NCI-H446 treated with DMSO at 0.1 percent for 48 hours (cell line): ENCODE results near the gene VEPH1.

Experiments
- DNase-seq: peaks from one replicate; lab custom pipeline; 2025; lab: John Stamatoyannopoulos, UW

VEPH1 gene

DNA sequence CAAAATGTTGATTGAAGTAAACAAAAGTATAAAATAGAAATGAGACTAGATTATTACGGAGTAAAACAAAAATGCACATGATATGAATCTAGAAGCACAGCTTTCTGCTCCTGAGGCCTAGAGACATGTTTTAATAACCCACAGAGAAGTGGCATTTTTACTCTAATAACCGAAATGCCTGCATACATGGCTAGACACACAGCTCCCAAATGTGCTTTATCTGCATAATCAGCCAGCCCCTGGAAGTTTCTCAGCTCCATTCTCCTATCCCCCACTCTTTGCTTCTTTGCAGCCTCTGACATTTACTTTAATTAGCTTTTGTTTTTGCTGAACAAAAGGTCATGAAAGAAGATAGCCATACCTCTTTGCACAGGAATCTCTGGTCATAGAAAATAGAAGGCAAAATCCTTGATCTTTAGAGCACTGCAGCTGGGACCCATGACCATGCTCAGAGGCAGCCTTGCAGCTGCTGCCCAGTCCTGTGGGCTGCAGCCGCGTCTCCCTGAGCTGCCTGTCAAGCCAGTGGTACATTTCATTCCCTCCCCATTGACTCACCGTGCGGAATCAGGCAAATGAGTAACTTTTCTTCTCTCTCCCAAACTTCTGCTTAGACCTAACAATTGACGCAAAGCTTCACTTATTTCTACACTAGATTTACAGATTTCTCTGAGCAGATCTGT is at the start of gene VEPH1:
VEPH1 (minus strand) TSS at position 501 of the 680 bp plus-strand sequence. CDS start 8,067 bp downstream, outside the sequence.
- DNase-seq = no peak

GRCh38 chr3:157551961-157552360 is 48.7 kb upstream of the VEPH1 start:
- DNase-seq = no peak

DNA sequence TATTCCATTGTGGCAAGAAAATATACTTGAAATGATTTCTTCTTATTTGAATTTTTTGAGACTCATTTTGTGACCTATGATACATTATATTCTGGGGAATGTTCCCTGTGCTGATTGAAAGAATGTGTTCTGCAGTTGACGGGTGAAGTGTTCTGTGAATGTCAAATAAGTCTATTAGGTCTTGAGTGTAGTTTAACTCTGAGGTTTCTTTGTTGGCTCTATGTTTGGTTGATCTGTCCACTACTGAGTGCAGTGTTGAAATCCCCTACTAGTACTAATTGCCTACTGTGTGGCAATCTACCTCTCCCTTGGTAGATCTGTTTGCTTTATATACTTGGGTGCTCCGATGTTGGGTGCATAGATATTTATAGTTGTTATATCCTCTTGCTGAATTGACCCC is 46.3 kb upstream of the VEPH1 start:
- DNase-seq = no peak

DNA sequence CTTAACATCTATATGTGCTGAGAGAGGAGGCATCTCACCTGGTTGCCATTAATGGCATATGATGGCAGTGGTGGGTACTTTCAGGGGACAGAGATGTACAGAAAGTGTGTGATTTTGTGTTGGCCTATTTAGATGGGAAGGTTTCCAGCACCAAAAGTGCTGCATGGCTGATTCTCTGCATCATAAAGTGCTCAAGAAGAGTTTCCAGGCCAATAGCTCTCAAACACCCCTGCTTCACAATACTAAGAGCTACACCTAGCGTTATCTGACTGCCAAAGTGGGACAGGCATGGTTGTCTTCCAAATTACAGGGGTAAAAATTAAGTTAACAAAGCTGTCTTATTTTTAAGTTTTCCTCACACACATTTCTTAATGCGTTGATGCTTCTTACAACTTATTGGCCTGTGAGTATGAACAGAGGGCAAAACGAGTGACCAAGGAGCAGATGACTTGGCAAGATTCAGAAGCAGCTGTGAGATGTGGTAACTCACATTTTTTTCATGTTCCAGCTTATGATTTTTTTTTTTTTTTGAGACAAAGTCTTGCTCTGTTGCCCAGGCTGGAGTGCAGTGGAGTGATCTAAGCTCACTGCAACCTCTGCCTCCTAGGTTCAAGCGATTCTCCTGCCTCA is 41.4 kb upstream of the VEPH1 start:
- DNase-seq = no peak

DNA sequence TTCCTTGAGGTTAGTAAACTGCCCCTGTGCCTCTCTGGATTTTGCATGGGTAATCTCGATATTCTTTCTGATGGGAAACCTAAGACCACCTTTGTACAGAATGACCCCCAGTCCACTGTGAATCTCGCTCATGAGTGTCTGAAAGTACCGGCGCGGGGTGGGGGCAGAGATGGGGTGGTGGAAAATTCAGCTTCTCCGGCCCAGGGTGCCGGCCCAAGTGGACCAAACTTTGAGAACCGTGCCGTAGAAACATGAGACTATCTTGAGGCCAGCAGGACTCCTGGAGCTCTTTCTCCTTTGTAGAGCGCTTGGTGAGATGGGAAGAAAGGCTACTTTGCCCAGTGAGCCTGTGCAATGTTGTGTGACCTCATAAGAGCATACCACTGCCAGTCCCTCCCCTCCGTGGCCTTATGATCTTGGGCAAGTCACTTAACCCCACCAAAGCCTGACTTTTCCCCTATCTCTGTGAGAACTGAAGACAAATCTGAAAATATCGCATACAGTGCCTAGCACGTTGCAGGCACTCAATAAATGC is 40.4 kb upstream of the VEPH1 start:
- no peak for DNase-seq

GRCh38 chr3:157542711-157543500 is 39.7 kb upstream of the VEPH1 start:
- no peak for DNase-seq

GRCh38 chr3:157541506-157542236 is 38.5 kb upstream of the VEPH1 start:
- DNase-seq = no peak

GRCh38 chr3:157540656-157541055 is 37.4 kb upstream of the VEPH1 start:
- no peak for DNase-seq

DNA sequence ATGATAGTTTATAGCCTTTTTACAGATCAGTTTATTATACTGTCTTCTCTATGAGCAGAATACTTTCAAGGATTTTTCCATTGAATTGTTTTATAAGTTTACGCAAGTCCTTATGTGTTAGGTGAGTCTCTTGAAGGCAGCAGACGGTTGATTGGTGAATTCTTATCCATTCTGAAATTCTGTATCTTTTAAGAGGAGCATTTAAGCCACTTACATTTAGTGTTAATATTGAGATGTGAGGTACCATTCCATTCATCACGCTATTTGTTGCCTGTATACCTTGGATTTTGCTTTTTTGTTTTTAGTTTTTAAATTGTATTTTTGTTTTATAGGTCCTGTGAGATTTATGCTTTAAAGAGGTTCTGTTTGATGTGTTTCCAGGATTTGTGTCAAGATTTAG is 32.5 kb upstream of the VEPH1 start:
- no peak for DNase-seq

DNA sequence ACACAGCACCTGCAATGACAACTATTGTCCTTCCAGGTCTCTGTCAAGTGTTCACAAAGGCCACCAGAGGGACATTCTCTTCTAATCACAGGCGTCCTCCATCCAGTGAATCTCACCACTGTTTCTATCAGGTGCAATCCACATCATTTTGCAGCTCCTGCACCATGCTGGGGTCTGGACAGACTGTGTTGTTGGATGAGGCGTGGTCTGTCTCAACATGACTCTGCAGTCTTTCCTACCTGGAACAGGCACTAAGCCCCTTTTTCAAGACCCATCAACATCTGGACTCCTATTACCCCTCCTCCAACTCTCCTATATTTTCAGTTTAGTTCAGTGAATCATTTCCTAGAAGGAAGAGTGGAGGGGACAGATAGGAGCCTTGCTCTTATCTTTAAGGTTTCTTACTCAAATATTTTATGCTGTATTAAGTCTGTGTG is 31.5 kb upstream of the VEPH1 start:
- DNase-seq = no peak

GRCh38 chr3:157533298-157534070 is 30.3 kb upstream of the VEPH1 start:
- DNase-seq = no peak

DNA sequence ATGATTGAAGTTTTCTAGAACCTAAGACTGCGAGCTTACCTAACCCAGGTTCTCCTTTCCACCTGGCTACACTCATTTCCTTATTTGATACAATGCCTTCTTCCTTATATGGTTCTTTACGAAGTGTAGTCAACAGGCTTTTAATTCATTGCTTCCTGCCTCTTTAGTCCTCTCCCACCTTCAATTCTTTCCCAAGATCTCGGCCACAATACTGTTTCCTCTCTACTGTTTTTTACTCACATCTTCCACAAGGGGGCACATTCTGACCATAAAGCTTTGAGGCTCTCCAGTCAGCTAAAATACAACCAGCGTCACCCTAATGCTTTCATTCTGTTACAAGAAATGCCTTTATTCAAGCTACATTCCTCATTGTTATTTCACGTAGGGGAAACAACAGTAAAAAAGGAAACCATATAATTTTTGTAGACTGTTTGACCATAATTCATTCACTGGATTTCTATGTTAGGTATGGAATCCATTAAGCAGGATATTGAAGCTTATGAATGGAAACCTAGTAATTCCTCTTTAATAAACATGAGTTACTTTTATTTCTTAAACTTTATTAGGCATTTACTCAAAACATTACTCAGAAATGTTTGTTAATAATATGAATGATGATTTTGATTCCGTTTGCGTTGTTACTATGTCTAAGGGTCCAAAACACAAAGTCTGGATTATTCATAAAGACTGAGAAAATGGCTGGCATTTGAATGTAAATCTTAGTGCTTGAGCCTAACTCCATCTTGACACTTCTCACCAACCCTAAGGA is 29.5 kb upstream of the VEPH1 start:
- DNase-seq = peak; percentile 63

DNA sequence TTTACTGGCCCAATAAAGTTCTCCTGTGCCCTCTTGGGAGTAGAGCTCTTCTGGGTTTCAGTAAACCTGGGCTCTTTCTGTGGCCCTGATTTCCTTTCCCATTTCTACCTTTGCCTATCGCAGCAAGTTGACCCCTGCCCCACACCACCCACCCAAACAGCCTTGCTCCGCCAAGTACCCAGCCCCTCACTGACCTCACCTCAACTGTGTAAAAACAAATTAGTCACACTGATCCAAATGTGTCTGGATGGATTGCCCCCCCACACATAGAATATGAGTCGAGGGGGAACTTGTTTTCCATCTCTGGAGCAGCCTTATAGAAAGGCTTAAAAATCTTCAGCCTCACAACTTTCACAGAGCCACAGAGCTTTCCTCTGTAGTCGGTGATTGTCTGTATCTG is 28.6 kb upstream of the VEPH1 start:
- no peak for DNase-seq

GRCh38 chr3:157531301-157531660 is 28.1 kb upstream of the VEPH1 start:
- DNase-seq = no peak

GRCh38 chr3:157530637-157531300 is 27.6 kb upstream of the VEPH1 start:
- no peak for DNase-seq

DNA sequence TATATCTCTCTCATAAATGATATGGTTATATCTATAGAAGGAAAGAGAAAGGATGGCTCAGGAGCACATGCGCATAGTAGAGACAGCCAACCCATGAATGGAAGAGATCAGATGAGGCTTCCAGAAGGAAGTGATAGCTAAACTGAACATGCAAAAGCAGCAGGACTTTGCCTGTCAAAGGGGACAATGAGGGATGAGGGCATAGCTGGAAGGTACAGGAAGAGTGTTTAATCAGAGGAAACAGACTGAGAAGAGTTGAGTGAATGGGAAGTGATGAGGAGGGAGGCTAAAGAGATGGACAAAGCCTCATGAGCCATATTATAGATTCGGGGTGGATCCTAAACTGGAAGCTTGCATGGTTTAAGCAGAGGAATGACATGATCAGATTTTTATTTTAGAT is 26.5 kb upstream of the VEPH1 start:
- no peak for DNase-seq

DNA sequence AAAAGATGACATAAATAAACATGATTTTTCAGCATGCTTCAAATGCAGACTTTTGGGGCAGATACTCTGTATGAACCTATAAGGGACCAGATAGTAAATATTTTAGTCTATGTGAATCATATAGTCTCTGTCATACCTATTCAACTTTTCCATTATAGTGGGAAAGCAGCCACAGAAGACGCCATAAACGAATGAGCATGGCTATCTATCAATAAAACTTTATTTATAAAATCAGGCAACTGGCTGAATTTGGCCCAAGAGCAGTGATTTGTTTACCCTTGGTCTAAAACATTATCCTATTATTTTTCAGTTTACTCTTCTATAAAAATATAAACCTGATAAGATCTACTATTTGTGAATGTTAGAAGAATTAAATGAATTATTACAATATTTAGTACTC is 25.9 kb upstream of the VEPH1 start:
- no peak for DNase-seq

GRCh38 chr3:157527131-157527881 is 24.1 kb upstream of the VEPH1 start:
- DNase-seq = no peak

- no peak for DNase-seq
These were observed 22.8 kb upstream of the VEPH1 start for GRCh38 chr3:157526036-157526435.
